Osteocyte (in vitro differentiated cells): Measurements from ENCODE around the gene DHRS12. TPM values are rescaled to one million over a fixed set of nuclear protein-coding genes. Genes with fewer than 3 reads are reported as not detected.

Experiments used
- DNase-seq: peaks from one replicate; pipeline ENCODE4 v3.0.0; 2021; ENCODE audit warnings: mixed read lengths; ENCODE audit not compliant: unreplicated experiment; ENCODE audit errors: extremely low spot score
- H3K27ac Mint-ChIP-seq: one replicate; pipeline ENCODE4 v1.8.0; 2021; ENCODE audit warnings: mild to moderate bottlenecking, mixed read lengths; ENCODE audit not compliant: unreplicated experiment
- H3K27me3 Mint-ChIP-seq: one replicate; pipeline ENCODE4 v1.8.0; 2021; ENCODE audit warnings: mixed read lengths; ENCODE audit not compliant: unreplicated experiment
- H3K36me3 Mint-ChIP-seq: one replicate; pipeline ENCODE4 v1.8.0; 2021; ENCODE audit warnings: mixed read lengths; ENCODE audit not compliant: unreplicated experiment
- H3K4me1 Mint-ChIP-seq: one replicate; pipeline ENCODE4 v1.8.0; 2021; ENCODE audit warnings: mixed read lengths; ENCODE audit not compliant: unreplicated experiment
- H3K4me3 Mint-ChIP-seq: one replicate; pipeline ENCODE4 v1.8.0; 2021; ENCODE audit warnings: mild to moderate bottlenecking, moderate library complexity, mixed read lengths; ENCODE audit not compliant: unreplicated experiment
- H3K9me3 Mint-ChIP-seq: one replicate; pipeline ENCODE4 v1.8.0; 2021; ENCODE audit warnings: mixed read lengths; ENCODE audit not compliant: unreplicated experiment
- total RNA-seq: library from RNA; stranded (reverse); gene quantifications from 2 replicates; pipeline ENCODE4 v1.2.1, GENCODE V29; 2021
- TF ChIP-seq, protein P1 (sequence below): fragments of 200-600 bp; sonication (generic); IDR thresholded peaks from 2 replicates; pipeline ENCODE4 v1.5.0; 2021; ENCODE audit warnings: antibody characterized with exemption, mild to moderate bottlenecking, moderate library complexity

DHRS12 gene
- total RNA-seq, 1 donor from 2014 or later: 9.2 TPM

GRCh38 chr13:51738226-51738905 is 65.6 kb downstream of the DHRS12 start:
- Mint-ChIP-seq H3K4me1 (peaks cover 11% of the 10 kb centered on the region), H3K4me3 (no peak overlapping the region), H3K36me3 (peaks cover 37% of the 10 kb centered on the region), H3K9me3 (no peaks in the 10 kb centered on the region), H3K27me3 (no peaks in the 10 kb centered on the region), H3K27ac (peak overlapping the region; percentile 25)
- TF ChIP-seq, protein P1, sequence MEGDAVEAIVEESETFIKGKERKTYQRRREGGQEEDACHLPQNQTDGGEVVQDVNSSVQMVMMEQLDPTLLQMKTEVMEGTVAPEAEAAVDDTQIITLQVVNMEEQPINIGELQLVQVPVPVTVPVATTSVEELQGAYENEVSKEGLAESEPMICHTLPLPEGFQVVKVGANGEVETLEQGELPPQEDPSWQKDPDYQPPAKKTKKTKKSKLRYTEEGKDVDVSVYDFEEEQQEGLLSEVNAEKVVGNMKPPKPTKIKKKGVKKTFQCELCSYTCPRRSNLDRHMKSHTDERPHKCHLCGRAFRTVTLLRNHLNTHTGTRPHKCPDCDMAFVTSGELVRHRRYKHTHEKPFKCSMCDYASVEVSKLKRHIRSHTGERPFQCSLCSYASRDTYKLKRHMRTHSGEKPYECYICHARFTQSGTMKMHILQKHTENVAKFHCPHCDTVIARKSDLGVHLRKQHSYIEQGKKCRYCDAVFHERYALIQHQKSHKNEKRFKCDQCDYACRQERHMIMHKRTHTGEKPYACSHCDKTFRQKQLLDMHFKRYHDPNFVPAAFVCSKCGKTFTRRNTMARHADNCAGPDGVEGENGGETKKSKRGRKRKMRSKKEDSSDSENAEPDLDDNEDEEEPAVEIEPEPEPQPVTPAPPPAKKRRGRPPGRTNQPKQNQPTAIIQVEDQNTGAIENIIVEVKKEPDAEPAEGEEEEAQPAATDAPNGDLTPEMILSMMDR: no peak
- DNase-seq: no peak

- no peaks in the 10 kb centered on the region for H3K9me3 Mint-ChIP-seq
- H3K36me3 Mint-ChIP-seq: peaks cover 30% of the 10 kb centered on the region
- no peak overlapping the region for H3K4me3 Mint-ChIP-seq
- no peaks in the 10 kb centered on the region for H3K27me3 Mint-ChIP-seq
- H3K27ac Mint-ChIP-seq: no peak overlapping the region
- TF ChIP-seq, protein P1: no peak
- DNase-seq: no peak
- peaks cover 13% of the 10 kb centered on the region for H3K4me1 Mint-ChIP-seq
Measured at GRCh38 chr13:51737609-51738008, 66.4 kb downstream of the DHRS12 start.

- H3K27ac Mint-ChIP-seq: no peak overlapping the region
- TF ChIP-seq, protein P1: no peak
Measured at GRCh38 chr13:51734786-51735185, 69.2 kb downstream of the DHRS12 start.

GRCh38 chr13:51733374-51734298 is 70.3 kb downstream of the DHRS12 start:
- no peak for DNase-seq
- Mint-ChIP-seq H3K27ac (peak overlapping the region; percentile 9), H3K27me3 (no peaks in the 10 kb centered on the region), H3K9me3 (no peaks in the 10 kb centered on the region), H3K36me3 (peaks cover 10% of the 10 kb centered on the region), H3K4me3 (no peak overlapping the region), H3K4me1 (peaks cover 13% of the 10 kb centered on the region)
- TF ChIP-seq, protein P1: no peak

More at GRCh38 chr13:51734786-51735185, 69.2 kb downstream of the DHRS12 start:
- Mint-ChIP-seq H3K36me3 (peaks cover 21% of the 10 kb centered on the region), H3K4me1 (peaks cover 13% of the 10 kb centered on the region), H3K27me3 (no peaks in the 10 kb centered on the region), H3K4me3 (no peak overlapping the region), H3K9me3 (no peaks in the 10 kb centered on the region)
- no peak for DNase-seq

GRCh38 chr13:51731759-51732158 is 72.2 kb downstream of the DHRS12 start:
- TF ChIP-seq, protein P1: peak; percentile 77
- peaks cover 17% of the 10 kb centered on the region for H3K4me1 Mint-ChIP-seq
- H3K9me3 Mint-ChIP-seq: no peaks in the 10 kb centered on the region
- H3K27me3 Mint-ChIP-seq: no peaks in the 10 kb centered on the region
- H3K4me3 Mint-ChIP-seq: peak overlapping the region; percentile 27
- no peak overlapping the region for H3K27ac Mint-ChIP-seq
- no peak for DNase-seq
- peaks cover 13% of the 10 kb centered on the region for H3K36me3 Mint-ChIP-seq
